HepG2 (cell line): ENCODE measurements around the gene KCTD14. TPM values are rescaled to one million over a fixed set of nuclear protein-coding genes. Genes with fewer than 3 reads are reported as not detected.

Experiments
- ATAC-seq: fragments of 200-7000 bp; cut with Tn5 transposase; 3 replicates; pipeline ENCODE4 v1.9.1; 2020; ENCODE audit warnings: mild to moderate bottlenecking, moderate library complexity
- BruUV-seq: library from RNA; stranded (reverse); fragments of 400-500 nt; replicated peaks from 2 replicates; lab custom pipeline; 2021; lab: Mats Ljungman, UMichigan
- CTCF ChIA-PET: fragments of 300-600 bp; formaldehyde crosslinking; extraction: SDS; loops from one replicate; lab custom pipeline; 2021; ENCODE audit warnings: low total read pairs, inconsistent platforms, low intra/inter-chr PET ratio; lab: Yijun Ruan, JAX
- POLR2A ChIA-PET: fragments of 350-600 bp; sonication (Branson Sonifier 250); formaldehyde crosslinking; loops from one replicate; lab custom pipeline; 2020; ENCODE audit warnings: antibody characterized with exemption, inconsistent platforms; lab: Yijun Ruan, JAX
- DNase-seq: peaks from one replicate; pipeline ENCODE4 v3.0.0-alpha.2; 2015; ENCODE audit warnings: low spot score
- FAIRE-seq: peaks from 3 replicates; lab custom pipeline; 2011; peaks lifted over from hg19 to GRCh38; lab: Jason Lieb, UNC
- H2AFZ ChIP-seq: one replicate; pipeline ENCODE4 v1.6.1; 2011; ENCODE audit warnings: low read length, inconsistent platforms
- H3K27ac ChIP-seq: fragments of 300-600 bp; 3 replicates; pipeline ENCODE4 v1.8.0; 2011; ENCODE audit warnings: mixed run types, mild to moderate bottlenecking, mixed read lengths, low read length, inconsistent platforms; ENCODE audit not compliant: insufficient read depth; ENCODE audit errors: extremely low read length
- H3K27me3 ChIP-seq, 2 experiments: fragments of 200-600 bp in 1 of 2; 2 replicates in 1 of 2; 3 replicates in 1 of 2; pipeline versions ENCODE4 v1.6.0 to v1.8.0; 2011; ENCODE audit warnings: low read length in 2 of 2, mild to moderate bottlenecking in 2 of 2, moderate library complexity in 2 of 2, inconsistent platforms in 1 of 2; ENCODE audit not compliant: insufficient read depth in 2 of 2, control insufficient read depth in 1 of 2
- H3K36me3 ChIP-seq, 2 experiments: fragments of 200-600 bp in 1 of 2; replicated peaks in 1 of 2; 2 replicates in 1 of 2; 3 replicates in 1 of 2; pipeline versions ENCODE4 v1.5.1 to v1.8.0; 2011; ENCODE audit warnings: low read length in 2 of 2, inconsistent platforms in 1 of 2; ENCODE audit not compliant: insufficient read depth in 2 of 2, control insufficient read depth in 1 of 2
- H3K4me1 ChIP-seq: 2 replicates; pipeline ENCODE4 v1.5.1; 2012; ENCODE audit warnings: low read length, inconsistent platforms; ENCODE audit not compliant: insufficient read depth
- H3K4me2 ChIP-seq: 2 replicates; pipeline ENCODE4 v1.6.0; 2011; ENCODE audit warnings: low read depth, low read length, inconsistent platforms
- H3K4me3 ChIP-seq, 3 experiments: fragments of 200-600 bp in 1 of 3; sonication (generic), shearing (Covaris generic) in 1 of 3; replicated peaks in 1 of 3; 2 replicates each; pipeline ENCODE4 v1.5.1; 2011 to 2016; ENCODE audit warnings: low read length in 3 of 3, inconsistent platforms in 2 of 3, low read depth in 2 of 3, mild to moderate bottlenecking in 2 of 3, control low read depth in 1 of 3, mixed read lengths in 1 of 3; ENCODE audit not compliant: insufficient read depth in 1 of 3
- H3K79me2 ChIP-seq: one replicate; pipeline ENCODE4 v1.6.1; 2011; ENCODE audit warnings: low read length, inconsistent platforms; ENCODE audit not compliant: insufficient read depth
- H3K9ac ChIP-seq: 2 replicates; pipeline ENCODE4 v1.6.0; 2011; ENCODE audit warnings: mild to moderate bottlenecking, low read depth, low read length, inconsistent platforms; ENCODE audit not compliant: insufficient read depth
- H3K9me3 ChIP-seq: 2 replicates; pipeline ENCODE4 v1.5.1; 2012; ENCODE audit warnings: mild to moderate bottlenecking, low read length
- H4K20me1 ChIP-seq: 2 replicates; pipeline ENCODE4 v1.6.0; 2011; ENCODE audit warnings: inconsistent platforms, mild to moderate bottlenecking, low read length, moderate library complexity; ENCODE audit not compliant: insufficient read depth
- FOSL2 ChIP-seq: sonication (generic); formaldehyde crosslinking; IDR thresholded peaks from 2 replicates; pipeline ENCODE4 v1.4.0; 2020; ENCODE audit warnings: missing genetic modification reagents
- FOXA3 ChIP-seq: IDR thresholded peaks from 2 replicates; pipeline ENCODE4 v1.6.1; 2016; ENCODE audit warnings: missing genetic modification reagents, missing compliant biosample characterization
- HNRNPL ChIP-seq: fragments of 200-400 bp; formaldehyde crosslinking; IDR thresholded peaks from 2 replicates; pipeline ENCODE4 v1.6.1; 2017; ENCODE audit warnings: mild to moderate bottlenecking, low read depth, low read length
- HOMEZ ChIP-seq: IDR thresholded peaks from 2 replicates; pipeline ENCODE4 v1.6.1; 2016; ENCODE audit warnings: low read depth
- PAXIP1 ChIP-seq: sonication (generic); formaldehyde crosslinking; conservative IDR thresholded peaks from 2 replicates; pipeline ENCODE4 v1.4.0; 2020; ENCODE audit warnings: mild to moderate bottlenecking, missing genetic modification reagents, moderate library complexity
- SOX13 ChIP-seq, 3 experiments: fragments of 450-650 bp in 1 of 3; sonication (generic) in 1 of 3; formaldehyde crosslinking in 1 of 3; IDR thresholded peaks in 2 of 3; conservative IDR thresholded peaks in 1 of 3; 2 replicates each; pipeline versions ENCODE4 v1.5.0 to v1.6.1; 2016 to 2020; ENCODE audit warnings: antibody characterized with exemption in 1 of 3, mild to moderate bottlenecking in 1 of 3, missing compliant biosample characterization in 1 of 3, missing genetic modification reagents in 1 of 3, moderate library complexity in 1 of 3
- SP2 ChIP-seq: sonication (generic); formaldehyde crosslinking; IDR thresholded peaks from 2 replicates; pipeline ENCODE4 v1.5.1; 2020; ENCODE audit warnings: mild to moderate bottlenecking, missing genetic modification reagents
- YEATS2 ChIP-seq: sonication (generic); formaldehyde crosslinking; IDR thresholded peaks from 2 replicates; pipeline ENCODE4 v1.4.0; 2020; ENCODE audit warnings: missing genetic modification reagents, borderline replicate concordance
- ZMYM4 ChIP-seq: sonication (generic); formaldehyde crosslinking; IDR thresholded peaks from 2 replicates; pipeline ENCODE4 v1.8.1; 2023; ENCODE audit warnings: mild to moderate bottlenecking, missing genetic modification reagents
- ZNF543 ChIP-seq: sonication (generic); formaldehyde crosslinking; IDR thresholded peaks from 2 replicates; pipeline ENCODE4 v1.4.0; 2020; ENCODE audit warnings: mild to moderate bottlenecking, missing genetic modification reagents
- WGBS: methylation state at CpG from one replicate; pipeline ENCODE4 v1.1.6; 2017; ENCODE audit warnings: low lambda C conversion rate; 5-methylcytosine and 5-hydroxymethylcytosine counted together
- in situ Hi-C: cut with HindIII; loops from 2 replicates; pipeline ENCODE4 v1.10.0; 2017; ENCODE audit warnings: low pct_unique_long_range_greater_than_20kb; ENCODE audit not compliant: extremely low pct_ligation_motif_present
- intact Hi-C: fragments of 100-400 bp; cut with micrococcal nuclease; formaldehyde crosslinking; loops from one replicate; pipeline ENCODE4 v1.10.0; 2022; ENCODE audit not compliant: unreplicated experiment
- polyA plus RNA-seq, 8 experiments: library from polyadenylated mRNA; depleted of rRNA in 3 of 8; stranded (reverse) in 7 of 8; unstranded in 1 of 8; fragments of >200 nt; fragmentation: Illumina TruSeq in 4 of 8; extraction: Trizol in 4 of 8; gene quantifications; 2 replicates each; pipeline versions ENCODE4 v1.2.1 to v1.2.3, GENCODE V29; 2011 to 2016; ENCODE audit warnings: low read depth in 4 of 8, missing spikeins in 1 of 8, mixed read lengths in 1 of 8; ENCODE audit not compliant: insufficient read depth in 1 of 8
- total RNA-seq, 5 experiments: library from RNA; depleted of rRNA; stranded (reverse); fragments of >200 nt; fragmentation: Illumina TruSeq; extraction: Trizol; gene quantifications; 2 replicates each; pipeline ENCODE4 v1.2.3, GENCODE V29; 2016; ENCODE audit warnings: low read depth in 1 of 5
- TF ChIP-seq, protein P1 (sequence below): sonication (generic); formaldehyde crosslinking; IDR thresholded peaks from 2 replicates; pipeline ENCODE4 v1.4.0; 2020; ENCODE audit warnings: missing genetic modification reagents

Gene KCTD14
- total and polyA plus RNA-seq, 2 of the 13 experiments (the other 11 are each of a cell fraction or from before 2014, with no cell fraction given), result 10.3 to 15.6 TPM

DNA sequence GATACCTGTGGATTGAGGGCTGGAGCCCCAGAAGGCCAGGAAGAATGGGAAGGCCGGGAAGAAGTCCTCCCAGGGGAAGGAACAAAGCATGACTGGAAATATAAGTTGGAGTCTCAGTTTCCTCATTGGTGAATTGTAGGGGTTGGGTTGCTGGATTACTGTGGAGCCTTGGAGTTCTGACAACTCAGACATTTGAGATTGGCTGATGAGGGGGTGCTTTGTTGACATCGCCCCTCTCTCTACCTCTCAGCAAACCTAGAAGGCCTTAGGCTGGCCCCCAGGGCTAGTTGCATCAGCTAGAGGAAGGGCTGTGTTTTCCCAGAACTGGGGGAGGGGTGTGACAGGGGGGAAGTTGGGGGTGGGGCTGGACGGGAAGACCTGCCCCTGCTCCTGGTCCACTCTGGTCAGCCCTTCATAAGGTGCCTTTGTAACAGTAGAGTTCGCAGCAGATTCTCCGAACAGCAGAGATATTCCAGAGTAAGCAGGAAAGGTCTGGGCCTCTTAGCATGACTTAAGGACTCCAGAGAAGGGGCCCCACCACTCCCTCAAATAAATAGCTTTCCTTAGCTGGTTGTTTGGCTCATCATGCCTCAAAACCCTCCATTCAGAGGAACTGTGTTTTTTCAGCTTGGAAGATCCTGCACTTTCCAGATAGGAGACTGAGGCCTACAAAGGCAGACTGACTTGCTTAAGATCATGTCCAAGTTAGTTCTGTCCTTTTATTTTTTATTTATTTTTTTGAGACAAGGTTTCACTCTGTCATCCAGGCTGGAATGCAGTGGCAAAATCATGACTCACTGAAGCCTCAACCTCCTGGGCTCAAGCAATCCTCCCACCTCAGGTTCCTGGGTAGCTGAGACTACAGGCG is 28.1 kb upstream of the KCTD14 start:
- Histone ChIP-seq H2AFZ (no peak overlapping the region), H3K27ac (peak overlapping the region; percentile 78), H4K20me1 (no peaks in the 10 kb centered on the region), H3K4me3 (peak overlapping the region in 2 of 3 experiments; percentile 7 to 46; a peak in 2 of 6 replicates), H3K36me3 (no peaks in the 10 kb centered on the region), H3K4me2 (peak overlapping the region; percentile 79), H3K27me3 (no peaks in the 10 kb centered on the region), H3K4me1 (peaks cover 70% of the 10 kb centered on the region), H3K9me3 (no peaks in the 10 kb centered on the region), H3K9ac (peak overlapping the region; percentile 60), H3K79me2 (no peaks in the 10 kb centered on the region)
- ChIA-PET CTCF (no interaction called here), POLR2A (interaction anchor here (0.5 to 4.5 kb wide), 14 partner anchors 10 to 524 kb away, joined by 3 to 23 read pairs (median 4); partner anchors contain the start of genes ALG8, INTS4, NARS2 and NDUFC2)
- FAIRE-seq, result peak; percentile 43
- BruUV-seq, result TSS peak; percentile 92
- DNase-seq, result peak; percentile 65
- intact Hi-C loops, result no loop called here
- peak; percentile 41 for ATAC-seq
- WGBS, result 61% methylated on average over 4 of the region's 6 CpGs
- in situ Hi-C loops, result no loop called here
- peak; percentile 66 for TF ChIP-seq FOSL2 (CRISPR knock-in tag)
- TF ChIP-seq FOXA3 (CRISPR knock-in tag), result peak; percentile 71; the same call in 1 of the 2 replicates
- peak; percentile 4; the same call in 1 of the 2 replicates for TF ChIP-seq YEATS2 (CRISPR knock-in tag)
- TF ChIP-seq ZNF543 (CRISPR knock-in tag), result no peak
- TF ChIP-seq, protein P1, sequence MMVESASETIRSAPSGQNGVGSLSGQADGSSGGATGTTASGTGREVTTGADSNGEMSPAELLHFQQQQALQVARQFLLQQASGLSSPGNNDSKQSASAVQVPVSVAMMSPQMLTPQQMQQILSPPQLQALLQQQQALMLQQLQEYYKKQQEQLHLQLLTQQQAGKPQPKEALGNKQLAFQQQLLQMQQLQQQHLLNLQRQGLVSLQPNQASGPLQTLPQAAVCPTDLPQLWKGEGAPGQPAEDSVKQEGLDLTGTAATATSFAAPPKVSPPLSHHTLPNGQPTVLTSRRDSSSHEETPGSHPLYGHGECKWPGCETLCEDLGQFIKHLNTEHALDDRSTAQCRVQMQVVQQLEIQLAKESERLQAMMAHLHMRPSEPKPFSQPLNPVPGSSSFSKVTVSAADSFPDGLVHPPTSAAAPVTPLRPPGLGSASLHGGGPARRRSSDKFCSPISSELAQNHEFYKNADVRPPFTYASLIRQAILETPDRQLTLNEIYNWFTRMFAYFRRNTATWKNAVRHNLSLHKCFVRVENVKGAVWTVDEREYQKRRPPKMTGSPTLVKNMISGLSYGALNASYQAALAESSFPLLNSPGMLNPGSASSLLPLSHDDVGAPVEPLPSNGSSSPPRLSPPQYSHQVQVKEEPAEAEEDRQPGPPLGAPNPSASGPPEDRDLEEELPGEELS (CRISPR knock-in tag), result no peak
- TF ChIP-seq SP2 (CRISPR knock-in tag), result no peak
- peak; percentile 33; the same call in 1 of the 2 replicates for TF ChIP-seq PAXIP1 (CRISPR knock-in tag)
- TF ChIP-seq HOMEZ (CRISPR knock-in tag), result no peak
- TF ChIP-seq ZMYM4, result peak; percentile 23; the same call in 1 of the 2 replicates
- TF ChIP-seq HNRNPL, result no peak
- TF ChIP-seq SOX13 (IDR thresholded peaks at IDR 0.05), result no peak
- TF ChIP-seq SOX13 (CRISPR knock-in tag; conservative IDR thresholded peaks at IDR 0.05 in 1 of 2, IDR thresholded peaks at IDR 0.05 in 1 of 2), result peak in 1 of 2 experiments; percentile 66; a peak in 2 of 4 replicates
